CD14-positive monocyte (primary cell): ENCODE data around the gene BHLHE23. TPM values are rescaled to one million over a fixed set of nuclear protein-coding genes. Genes with fewer than 3 reads are reported as not detected.

ENCODE experiments used
- DNase-seq, 3 donors: peaks; one replicate each; pipeline ENCODE4 v3.0.0-alpha.2; 2011 to 2022
- H2AFZ ChIP-seq: 2 replicates; pipeline ENCODE4 v1.6.0; 2012; ENCODE audit warnings: mild to moderate bottlenecking, low read depth, low read length, inconsistent platforms; ENCODE audit not compliant: insufficient read depth, poor library complexity, severe bottlenecking
- H3K27ac ChIP-seq, 2 donors: 1 replicate in 1 of 2; 2 replicates in 1 of 2; pipeline ENCODE4 v1.5.1; 2012 to 2013; ENCODE audit warnings: low read length in 2 of 2, control low read depth in 1 of 2, inconsistent platforms in 1 of 2, low read depth in 1 of 2, mild to moderate bottlenecking in 1 of 2
- H3K27me3 ChIP-seq, 2 donors: one replicate each; pipeline versions ENCODE4 v1.6.0 to v1.6.1; 2011 to 2013; ENCODE audit warnings: low read length in 2 of 2; ENCODE audit not compliant: control insufficient read depth in 2 of 2, insufficient read depth in 2 of 2
- H3K36me3 ChIP-seq, 2 donors: replicated peaks in 1 of 2; 1 replicate in 1 of 2; 2 replicates in 1 of 2; pipeline versions ENCODE4 v1.5.1 to v1.6.1; 2012 to 2013; ENCODE audit warnings: low read length in 2 of 2, control low read depth in 1 of 2, inconsistent platforms in 1 of 2, mild to moderate bottlenecking in 1 of 2; ENCODE audit not compliant: insufficient read depth in 2 of 2, control insufficient read depth in 1 of 2
- H3K4me1 ChIP-seq, 2 donors: 1 replicate in 1 of 2; 2 replicates in 1 of 2; pipeline versions ENCODE4 v1.5.1 to v1.6.1; 2012 to 2013; ENCODE audit warnings: low read length in 2 of 2, control low read depth in 1 of 2, inconsistent platforms in 1 of 2, mild to moderate bottlenecking in 1 of 2, moderate library complexity in 1 of 2; ENCODE audit not compliant: insufficient read depth in 2 of 2, control insufficient read depth in 1 of 2
- H3K4me2 ChIP-seq: replicated peaks from 2 replicates; pipeline ENCODE3; 2012; ENCODE audit warnings: low read length, moderate library complexity, mild to moderate bottlenecking; ENCODE audit not compliant: poor library complexity, severe bottlenecking; ENCODE audit errors: extremely low read depth
- H3K4me3 ChIP-seq, 3 experiments: fragments of 200-600 bp in 1 of 3; sonication (generic) in 1 of 3; replicated peaks in 1 of 3; 1 replicate in 2 of 3; 2 replicates in 1 of 3; pipeline ENCODE4 v1.5.1; 2011 to 2013; ENCODE audit warnings: low read length in 3 of 3, mild to moderate bottlenecking in 3 of 3, control low read depth in 2 of 3, low read depth in 2 of 3, inconsistent platforms in 1 of 3, moderate library complexity in 1 of 3
- H3K79me2 ChIP-seq: 2 replicates; pipeline ENCODE4 v1.6.0; 2012; ENCODE audit warnings: mild to moderate bottlenecking, control low read depth, inconsistent platforms, low read length, moderate library complexity; ENCODE audit not compliant: insufficient read depth
- H3K9ac ChIP-seq: 2 replicates; pipeline ENCODE4 v1.6.0; 2017; ENCODE audit warnings: low read length, mild to moderate bottlenecking; ENCODE audit not compliant: insufficient read depth, poor library complexity, severe bottlenecking
- H3K9me3 ChIP-seq, 2 donors: replicated peaks in 1 of 2; 1 replicate in 1 of 2; 2 replicates in 1 of 2; pipeline versions ENCODE4 v1.5.1 to v1.6.1; 2012 to 2013; ENCODE audit warnings: low read length in 2 of 2, control low read depth in 1 of 2; ENCODE audit not compliant: control insufficient read depth in 1 of 2, insufficient read depth in 1 of 2
- H4K20me1 ChIP-seq: 2 replicates; pipeline ENCODE4 v1.6.0; 2012; ENCODE audit warnings: mild to moderate bottlenecking, low read length, control low read depth, moderate library complexity; ENCODE audit not compliant: insufficient read depth
- H3K27ac Mint-ChIP-seq, 7 donors: one replicate each; pipeline ENCODE4 v1.8.0; 2020; ENCODE audit warnings: mild to moderate bottlenecking in 7 of 7, mixed read lengths in 7 of 7, moderate library complexity in 6 of 7, inconsistent platforms in 2 of 7
- H3K27me3 Mint-ChIP-seq, 3 donors: one replicate each; pipeline ENCODE4 v1.8.0; 2021 to 2022; ENCODE audit warnings: low read depth in 3 of 3, mild to moderate bottlenecking in 3 of 3, mixed read lengths in 3 of 3, moderate library complexity in 3 of 3, inconsistent platforms in 1 of 3
- H3K36me3 Mint-ChIP-seq, 2 donors: one replicate each; pipeline ENCODE4 v1.8.0; 2020; ENCODE audit warnings: mixed read lengths in 2 of 2, inconsistent platforms in 1 of 2, mild to moderate bottlenecking in 1 of 2
- H3K4me1 Mint-ChIP-seq: one replicate; pipeline ENCODE4 v1.8.0; 2020; ENCODE audit warnings: mild to moderate bottlenecking, mixed read lengths
- H3K4me3 Mint-ChIP-seq, 2 donors: one replicate each; pipeline ENCODE4 v1.8.0; 2020; ENCODE audit warnings: mild to moderate bottlenecking in 2 of 2, mixed read lengths in 2 of 2, moderate library complexity in 1 of 2
- H3K9me3 Mint-ChIP-seq, 7 donors: one replicate each; pipeline ENCODE4 v1.8.0; 2020 to 2022; ENCODE audit warnings: mixed read lengths in 7 of 7, mild to moderate bottlenecking in 6 of 7, moderate library complexity in 6 of 7, inconsistent platforms in 2 of 7
- CTCF ChIP-seq: fragments of 200-600 bp; IDR thresholded peaks from one replicate; pipeline ENCODE4 v1.8.0; 2022; ENCODE audit warnings: antibody characterized with exemption, mild to moderate bottlenecking
- WGBS: methylation state at CpG from one replicate; pipeline ENCODE4 v1.1.5; 2013; ENCODE audit warnings: missing lambda C conversion rate; ENCODE audit not compliant: insufficient coverage; 5-methylcytosine and 5-hydroxymethylcytosine counted together
- intact Hi-C, 2 donors: fragments of 100-400 bp; cut with micrococcal nuclease; formaldehyde crosslinking; loops; one replicate each; pipeline versions ENCODE4 v1.15.0 to v1.15.1; 2023
- polyA plus RNA-seq, 3 donors: library from polyadenylated mRNA; depleted of rRNA in 1 of 3; unstranded in 2 of 3; stranded (reverse) in 1 of 3; fragments of 300-500 nt in 2 of 3; fragments of >200 nt in 1 of 3; fragmentation: Illumina TruSeq in 2 of 3; gene quantifications; 1 replicate in 2 of 3; 2 replicates in 1 of 3; pipeline ENCODE4 v1.2.3, GENCODE V29; 2012 to 2021

The BHLHE23 gene
- polyA plus RNA-seq, 3 donors = not detected

- Histone ChIP-seq H2AFZ (no peak overlapping the region), H3K4me3 (no peak overlapping the region), H3K36me3 (no peaks in the 10 kb centered on the region), H3K4me1 (no peaks in the 10 kb centered on the region), H4K20me1 (no peaks in the 10 kb centered on the region), H3K9me3 (peaks cover 0 to 16% of the 10 kb centered on the region in 2 donors), H3K27ac (no peak overlapping the region), H3K27me3 (no peaks in the 10 kb centered on the region), H3K4me2 (no peak overlapping the region), H3K79me2 (no peaks in the 10 kb centered on the region), H3K9ac (no peak overlapping the region)
- peaks cover 2 to 18% (median 7%) of the 10 kb centered on the region in 7 donors for H3K9me3 Mint-ChIP-seq
- DNase-seq = no peak
- TF ChIP-seq CTCF = no peak
- peaks cover 3 to 16% (median 6%) of the 10 kb centered on the region in 3 donors for H3K27me3 Mint-ChIP-seq
- no peaks in the 10 kb centered on the region for H3K4me1 Mint-ChIP-seq
- intact Hi-C loops = no loop called here
- H3K36me3 Mint-ChIP-seq = no peaks in the 10 kb centered on the region
- no peak overlapping the region for H3K4me3 Mint-ChIP-seq
- 97% methylated on average over 9 of the region's 10 CpGs for WGBS
- H3K27ac Mint-ChIP-seq = no peak overlapping the region
These were observed 41.2 kb upstream of the BHLHE23 start for GRCh38 chr20:63047946-63048345.

- H3K27me3 Mint-ChIP-seq = peaks cover 3 to 19% (median 9%) of the 10 kb centered on the region in 3 donors
- intact Hi-C loops = no loop called here
These were observed 40.5 kb upstream of the BHLHE23 start for GRCh38 chr20:63047267-63047666.

More at GRCh38 chr20:63047267-63047666, 40.5 kb upstream of the BHLHE23 start:
- H2AFZ ChIP-seq = no peak overlapping the region
- no peak overlapping the region for H3K9ac ChIP-seq
- Mint-ChIP-seq H3K4me1 (no peaks in the 10 kb centered on the region), H3K4me3 (no peak overlapping the region), H3K27ac (no peak overlapping the region), H3K9me3 (peaks cover 2 to 18% (median 7%) of the 10 kb centered on the region in 7 donors), H3K36me3 (no peaks in the 10 kb centered on the region)
- H3K4me3 ChIP-seq = no peak overlapping the region
- H3K9me3 ChIP-seq = peaks cover 0 to 16% of the 10 kb centered on the region in 2 donors
- no peaks in the 10 kb centered on the region for H4K20me1 ChIP-seq
- H3K27ac ChIP-seq = no peak overlapping the region
- no peaks in the 10 kb centered on the region for H3K27me3 ChIP-seq
- H3K4me1 ChIP-seq = no peaks in the 10 kb centered on the region
- no peak overlapping the region for H3K4me2 ChIP-seq
- 97% methylated on average over 8 of the region's 10 CpGs for WGBS
- no peak for DNase-seq
- H3K79me2 ChIP-seq = no peaks in the 10 kb centered on the region
- TF ChIP-seq CTCF = no peak
- no peaks in the 10 kb centered on the region for H3K36me3 ChIP-seq
